SK-N-MC (cell line): ENCODE data around the gene ARID3C.

Source experiments
- DNase-seq: peaks from one replicate; pipeline ENCODE4 v3.0.0-alpha.2; 2011; ENCODE audit warnings: low read depth, low spot score
- H3K27ac ChIP-seq: fragments of 200-600 bp; sonication (generic); 2 replicates; pipeline ENCODE4 v1.5.1; 2016; ENCODE audit warnings: mixed run types
- H3K36me3 ChIP-seq: fragments of 200-600 bp; sonication (generic); 2 replicates; pipeline ENCODE4 v1.6.1; 2017; ENCODE audit warnings: antibody characterized with exemption, low read length, mixed read lengths; ENCODE audit not compliant: insufficient read depth
- H3K4me3 ChIP-seq: fragments of 200-600 bp; sonication (generic); 2 replicates; pipeline ENCODE4 v1.5.1; 2016
- H3K9ac ChIP-seq: fragments of 200-600 bp; sonication (generic); 2 replicates; pipeline ENCODE4 v1.8.0; 2017; ENCODE audit warnings: mixed run types, mixed read lengths; ENCODE audit not compliant: insufficient read length
- H3K9me3 ChIP-seq: fragments of 200-600 bp; sonication (generic); 2 replicates; pipeline ENCODE4 v1.6.1; 2017; ENCODE audit warnings: low read depth, mild to moderate bottlenecking, antibody characterized with exemption, low read length, moderate library complexity, mixed read lengths
- EZH2 ChIP-seq: fragments of 200-600 bp; sonication (generic); IDR thresholded peaks from one replicate; pipeline ENCODE4 v1.6.1; 2017; ENCODE audit warnings: antibody characterized with exemption
- FOXP2 ChIP-seq: optimal IDR thresholded peaks from 2 replicates; pipeline ENCODE3; 2011; ENCODE audit warnings: mild to moderate bottlenecking, moderate library complexity; ENCODE audit not compliant: insufficient read depth; ENCODE audit errors: extremely low read length, control extremely low read depth
- POLR2AphosphoS5 ChIP-seq: IDR thresholded peaks from 2 replicates; pipeline ENCODE4 v1.6.1; 2012; ENCODE audit warnings: mild to moderate bottlenecking, low read depth, low read length, borderline replicate concordance

Gene ARID3C

DNA sequence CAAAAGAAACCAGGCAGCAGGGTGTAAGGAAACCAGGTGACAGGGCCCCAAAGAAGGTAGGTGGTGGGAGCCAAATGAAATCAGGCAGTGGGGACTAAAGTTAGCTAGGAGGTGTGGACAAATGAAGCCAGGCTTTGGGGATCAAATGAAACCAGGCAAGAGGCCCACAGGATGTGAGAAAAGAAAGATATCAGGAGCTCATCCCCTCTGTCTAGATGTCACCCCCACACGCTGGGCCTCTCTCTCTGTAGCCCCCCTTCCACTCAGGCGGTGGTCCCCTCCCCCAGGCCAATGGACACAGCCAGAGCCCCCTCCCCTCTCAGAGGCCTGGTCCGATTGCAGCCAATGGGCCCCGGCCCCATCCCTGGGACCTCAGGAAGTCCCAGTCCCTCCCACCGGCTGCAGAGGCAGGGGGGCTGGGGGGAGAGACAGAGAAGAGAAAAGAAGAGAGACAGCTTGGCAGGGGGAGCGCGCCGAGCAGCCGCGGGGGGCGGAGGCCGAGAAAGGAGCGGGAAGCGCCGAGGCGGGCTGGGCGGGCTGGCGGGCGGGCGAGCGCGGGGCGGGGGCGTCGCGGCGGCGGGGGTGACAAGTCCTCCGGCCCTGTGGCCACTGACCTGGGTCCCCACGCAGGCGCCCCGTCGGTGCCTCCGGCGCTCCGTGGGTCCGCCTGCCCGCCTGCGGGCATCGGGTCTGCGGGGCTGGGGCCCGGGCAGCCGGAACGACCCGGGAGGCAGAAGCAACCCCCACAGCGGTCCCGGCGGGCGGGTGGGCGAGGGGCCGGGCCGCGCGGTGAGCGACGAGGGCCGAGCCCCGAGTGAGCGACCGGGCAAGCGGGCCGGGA, 51.2 kb downstream of the ARID3C start:
- no peak overlapping the region for H3K9ac ChIP-seq
- TF ChIP-seq POLR2AphosphoS5 (no peak), EZH2 (no peak), FOXP2 (no peak)
- no peak overlapping the region for H3K4me3 ChIP-seq
- no peak for DNase-seq
- no peaks in the 10 kb centered on the region for H3K36me3 ChIP-seq
- no peak overlapping the region for H3K27ac ChIP-seq
- no peaks in the 10 kb centered on the region for H3K9me3 ChIP-seq

DNA sequence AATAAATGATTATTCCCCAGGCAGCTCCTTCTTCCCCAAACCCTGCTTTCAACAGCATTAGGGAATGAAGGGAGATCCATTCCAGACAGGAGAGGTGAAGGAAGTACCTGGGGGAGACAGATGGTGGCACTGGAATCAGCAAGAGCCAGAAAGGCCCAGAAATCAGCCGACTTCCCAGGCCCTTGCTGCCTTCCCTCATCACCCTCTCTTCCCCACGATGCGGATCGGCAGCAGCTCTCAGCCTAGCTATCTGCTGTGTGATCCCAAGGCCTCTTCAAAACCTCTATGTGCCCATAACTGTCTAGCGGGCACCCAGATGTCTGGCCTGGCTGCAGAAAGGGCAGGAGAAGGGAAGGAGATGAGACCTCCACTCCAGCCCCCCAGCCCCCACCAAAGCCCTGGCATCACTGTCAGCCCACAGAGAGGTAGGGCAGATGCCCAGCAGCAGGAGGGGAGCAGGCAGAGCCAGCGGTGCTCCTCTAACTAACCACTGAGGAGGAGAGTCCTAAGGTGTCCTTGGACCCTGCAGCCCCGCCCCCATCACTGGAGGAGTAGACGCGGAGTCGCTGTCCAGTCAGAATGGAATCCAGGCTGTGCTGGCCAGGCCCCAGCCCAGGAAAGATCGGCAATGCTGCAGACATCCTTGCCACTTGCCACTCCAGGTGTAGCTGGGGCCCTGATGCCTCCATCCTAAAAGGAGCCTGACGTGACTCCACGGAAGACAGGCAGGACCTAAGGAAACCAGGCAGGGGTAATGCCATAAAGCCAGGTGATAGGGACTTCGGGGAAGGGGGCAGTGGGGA, 52.1 kb downstream of the ARID3C start:
- Histone ChIP-seq H3K4me3 (no peak overlapping the region), H3K27ac (no peak overlapping the region), H3K9ac (no peak overlapping the region), H3K9me3 (no peaks in the 10 kb centered on the region), H3K36me3 (no peaks in the 10 kb centered on the region)
- TF ChIP-seq POLR2AphosphoS5 (no peak), EZH2 (no peak), FOXP2 (no peak)
- DNase-seq: no peak

DNA sequence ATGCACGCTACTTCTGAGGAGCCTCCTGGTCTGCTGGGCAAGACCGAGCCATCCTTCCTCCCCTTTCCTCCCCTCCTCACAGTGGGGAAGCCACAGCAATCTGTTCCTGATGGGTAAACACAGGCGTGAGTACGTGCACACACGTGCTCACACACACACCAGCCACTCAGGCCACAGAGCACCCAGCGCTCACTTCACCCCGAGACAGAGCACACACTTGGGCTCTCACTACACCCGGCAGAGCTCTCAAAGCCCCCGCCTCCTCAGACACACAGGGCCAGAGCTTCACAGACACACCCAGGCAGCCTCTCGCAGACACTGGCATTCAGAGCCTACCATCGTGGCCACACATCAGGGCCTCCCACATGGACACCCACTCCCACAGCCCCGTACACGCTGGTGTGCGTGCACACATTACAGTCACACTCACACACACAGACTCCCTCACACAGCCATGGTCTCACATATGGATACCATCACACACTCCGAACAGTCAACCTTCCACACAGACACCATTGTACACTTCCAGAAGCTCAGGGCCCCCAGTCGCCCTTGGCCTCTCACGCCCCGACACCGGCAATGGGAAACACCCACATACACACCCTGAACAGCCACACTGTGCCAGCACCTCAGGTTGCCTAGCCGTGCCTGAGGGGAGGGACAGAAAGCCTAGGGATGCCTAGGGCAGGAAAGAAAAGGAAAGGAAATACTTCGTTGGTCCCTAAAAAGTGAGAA, 52.8 kb downstream of the ARID3C start:
- no peak for DNase-seq
- Histone ChIP-seq H3K4me3 (no peak overlapping the region), H3K27ac (no peak overlapping the region), H3K9ac (no peak overlapping the region), H3K9me3 (no peaks in the 10 kb centered on the region), H3K36me3 (no peaks in the 10 kb centered on the region)
- TF ChIP-seq FOXP2 (no peak), POLR2AphosphoS5 (no peak), EZH2 (no peak)

DNA sequence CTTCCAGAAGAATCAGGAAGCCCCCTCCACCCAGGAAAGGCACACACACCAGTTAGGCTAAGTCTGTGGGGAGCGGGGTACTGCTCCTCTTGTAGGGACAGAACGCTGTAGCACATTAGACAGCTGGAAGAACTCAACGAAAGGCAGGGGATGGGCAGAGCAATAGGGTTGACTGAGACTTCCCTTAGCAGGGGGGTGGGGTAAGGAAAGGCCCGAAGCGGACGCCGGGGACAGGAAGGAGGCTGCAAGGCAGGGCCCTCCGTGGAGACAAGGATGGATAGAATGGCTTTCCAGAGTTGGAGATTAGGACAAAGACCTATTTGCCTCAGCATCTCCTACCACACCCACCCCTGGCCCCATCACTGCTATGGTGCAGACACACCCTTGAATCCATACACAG, 53.6 kb downstream of the ARID3C start:
- H3K9ac ChIP-seq: no peak overlapping the region
- H3K4me3 ChIP-seq: no peak overlapping the region
- no peaks in the 10 kb centered on the region for H3K9me3 ChIP-seq
- DNase-seq: no peak
- no peaks in the 10 kb centered on the region for H3K36me3 ChIP-seq
- H3K27ac ChIP-seq: no peak overlapping the region
- TF ChIP-seq POLR2AphosphoS5 (no peak), EZH2 (no peak), FOXP2 (no peak)

DNA sequence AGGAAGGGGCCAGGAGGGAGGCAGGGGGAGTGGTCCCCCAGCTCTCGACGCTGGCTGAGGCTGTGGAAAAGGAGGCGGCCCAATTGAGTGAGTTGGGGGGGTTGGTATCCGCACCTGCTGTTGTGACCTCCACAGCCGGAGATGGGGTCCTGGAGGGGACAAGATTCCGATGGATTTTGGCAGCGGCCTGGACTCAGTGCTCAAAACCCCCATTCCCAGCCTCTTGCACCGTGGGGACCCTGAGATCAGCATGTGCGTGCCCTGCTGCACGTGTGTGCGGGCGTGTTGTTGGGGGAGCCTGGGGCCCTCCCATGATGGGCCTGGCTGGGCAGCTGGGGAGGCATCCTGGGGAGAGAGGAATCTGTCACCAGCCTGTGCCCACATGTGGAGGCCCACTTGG, 54.3 kb downstream of the ARID3C start:
- Histone ChIP-seq H3K4me3 (no peak overlapping the region), H3K27ac (no peak overlapping the region), H3K36me3 (no peaks in the 10 kb centered on the region), H3K9ac (no peak overlapping the region), H3K9me3 (no peaks in the 10 kb centered on the region)
- DNase-seq: no peak
- TF ChIP-seq POLR2AphosphoS5 (no peak), EZH2 (no peak), FOXP2 (no peak)

DNA sequence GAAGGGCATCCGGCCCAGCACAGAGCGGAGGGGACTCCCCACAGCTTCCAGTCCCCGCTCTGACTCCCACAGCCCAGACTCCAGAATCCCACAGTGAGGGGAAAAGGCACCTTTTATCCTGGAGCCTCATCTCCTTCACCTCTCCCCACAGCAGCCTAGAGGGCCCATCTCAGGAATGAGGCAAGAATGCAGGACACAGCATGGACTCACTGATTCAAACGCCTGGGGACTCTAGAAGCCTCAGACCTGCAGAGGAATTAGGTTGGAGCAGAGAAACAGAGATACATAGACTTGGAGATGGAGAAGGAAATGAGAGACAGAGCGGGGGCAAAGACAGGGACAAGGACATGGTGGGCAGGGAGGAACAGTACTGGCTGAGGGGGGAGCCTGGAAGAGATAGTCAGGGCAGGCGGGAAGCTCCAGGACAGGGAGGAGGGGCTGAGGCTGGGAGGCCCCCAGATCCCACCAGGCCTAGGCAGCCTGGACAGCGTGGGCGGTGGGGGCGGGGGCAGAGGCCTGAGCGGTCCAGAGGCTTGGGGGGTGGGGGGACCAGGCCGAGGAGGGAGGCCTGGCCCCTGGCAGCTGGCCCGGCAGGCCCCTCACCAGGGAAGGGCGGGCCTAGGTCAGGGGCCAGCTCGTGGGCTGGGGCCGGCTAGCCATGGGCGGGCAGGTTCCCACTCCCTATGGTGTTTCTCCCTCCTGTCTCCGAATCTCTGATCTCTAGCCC, 55.1 kb downstream of the ARID3C start:
- TF ChIP-seq FOXP2 (no peak), POLR2AphosphoS5 (no peak), EZH2 (no peak)

DNA sequence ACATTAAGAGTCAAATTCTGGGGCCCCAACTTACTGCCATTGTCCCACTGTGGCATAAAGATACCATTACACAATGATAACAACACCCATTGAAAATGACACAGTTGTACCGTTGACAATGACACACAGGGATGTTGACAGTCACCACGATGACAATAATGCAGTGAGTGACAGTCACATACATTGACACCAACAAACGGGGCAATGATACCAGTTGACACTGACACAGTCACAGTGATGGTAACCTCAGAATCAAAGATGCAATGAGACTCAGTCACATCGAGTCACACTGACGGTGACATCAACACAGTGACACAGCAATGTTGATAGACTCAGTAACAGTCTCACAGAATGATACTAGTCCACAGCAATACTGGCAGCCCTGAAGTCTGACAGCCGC, 56.2 kb downstream of the ARID3C start:
- no peak for TF ChIP-seq EZH2
- TF ChIP-seq POLR2AphosphoS5: no peak
- TF ChIP-seq FOXP2: no peak
- Histone ChIP-seq H3K9me3 (no peaks in the 10 kb centered on the region), H3K4me3 (no peak overlapping the region), H3K36me3 (no peaks in the 10 kb centered on the region), H3K27ac (no peak overlapping the region), H3K9ac (no peak overlapping the region)
- no peak for DNase-seq

More for the DNA sequence above, 55.1 kb downstream of the ARID3C start:
- Histone ChIP-seq H3K27ac (no peak overlapping the region), H3K9me3 (no peaks in the 10 kb centered on the region), H3K4me3 (no peak overlapping the region), H3K36me3 (no peaks in the 10 kb centered on the region), H3K9ac (no peak overlapping the region)
- DNase-seq: no peak
